GM18526 (cell line): Measurements from ENCODE around the gene AMMECR1.

Source experiments
- POLR2A ChIP-seq: IDR thresholded peaks from 3 replicates; pipeline ENCODE4 v1.6.1; 2011; ENCODE audit not compliant: insufficient read length; ENCODE audit errors: extremely low read depth

The AMMECR1 gene

DNA sequence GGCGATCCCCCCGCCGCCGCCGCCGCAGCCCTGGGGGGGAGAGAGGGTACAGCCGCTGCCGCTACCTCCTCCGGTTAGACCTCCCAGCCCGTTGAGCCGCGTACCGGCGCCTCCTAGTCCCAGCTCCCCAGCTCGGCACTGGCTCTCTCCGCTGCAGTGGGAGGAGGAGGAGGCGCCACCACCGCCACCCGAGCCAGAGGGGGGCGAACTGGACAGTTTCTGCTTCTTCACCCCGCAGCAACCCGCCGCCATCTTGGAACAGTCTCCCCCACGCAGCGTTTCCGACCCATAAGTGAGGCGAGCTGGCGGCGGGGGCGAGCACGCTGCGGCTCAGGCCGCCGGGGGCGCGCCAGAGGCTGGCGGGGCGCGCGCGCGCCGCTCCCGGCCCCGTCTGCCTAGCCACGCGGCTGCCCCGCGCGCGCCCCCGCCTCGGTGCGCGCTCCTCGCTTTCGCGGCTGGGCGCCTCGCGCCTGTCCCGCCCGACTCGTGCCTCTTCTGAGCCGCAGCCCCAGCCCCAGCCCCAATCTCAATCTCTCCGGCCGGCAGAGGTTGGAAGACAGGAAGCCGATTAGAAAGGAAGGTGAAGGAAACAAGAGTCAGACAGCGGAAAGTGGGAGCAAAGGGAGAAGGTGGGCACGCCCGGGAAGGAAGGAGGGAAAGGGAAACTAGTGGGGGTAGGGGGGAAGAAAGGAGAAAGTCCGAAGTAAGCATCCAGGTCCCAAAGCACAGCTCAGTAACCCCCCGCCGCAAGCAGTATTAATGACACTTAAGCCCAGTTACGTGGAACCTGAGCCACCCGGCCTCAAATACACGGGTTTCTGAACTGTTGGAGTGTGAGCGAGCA lies at the start of gene AMMECR1:
Gene AMMECR1, minus strand, starts transcription at position 266 of the 844 bp plus-strand sequence. Its CDS starts 14 bp downstream, at position 252.
- TF ChIP-seq POLR2A, result peak; percentile 81

GRCh38 chrX:110363244-110363643 lies 45.4 kb upstream of the AMMECR1 start:
- TF ChIP-seq POLR2A, result no peak

GRCh38 chrX:110359273-110359672 lies 41.4 kb upstream of the AMMECR1 start:
- no peak for TF ChIP-seq POLR2A

GRCh38 chrX:110358548-110358947 lies 40.7 kb upstream of the AMMECR1 start, which contains the start of gene RTL9:
RTL9 (plus strand) TSS chrX:110358848; CDS start chrX:110450618, 91,770 bp downstream.
- TF ChIP-seq POLR2A, result no peak

GRCh38 chrX:110346681-110347080 lies 28.8 kb upstream of the AMMECR1 start:
- no peak for TF ChIP-seq POLR2A

DNA sequence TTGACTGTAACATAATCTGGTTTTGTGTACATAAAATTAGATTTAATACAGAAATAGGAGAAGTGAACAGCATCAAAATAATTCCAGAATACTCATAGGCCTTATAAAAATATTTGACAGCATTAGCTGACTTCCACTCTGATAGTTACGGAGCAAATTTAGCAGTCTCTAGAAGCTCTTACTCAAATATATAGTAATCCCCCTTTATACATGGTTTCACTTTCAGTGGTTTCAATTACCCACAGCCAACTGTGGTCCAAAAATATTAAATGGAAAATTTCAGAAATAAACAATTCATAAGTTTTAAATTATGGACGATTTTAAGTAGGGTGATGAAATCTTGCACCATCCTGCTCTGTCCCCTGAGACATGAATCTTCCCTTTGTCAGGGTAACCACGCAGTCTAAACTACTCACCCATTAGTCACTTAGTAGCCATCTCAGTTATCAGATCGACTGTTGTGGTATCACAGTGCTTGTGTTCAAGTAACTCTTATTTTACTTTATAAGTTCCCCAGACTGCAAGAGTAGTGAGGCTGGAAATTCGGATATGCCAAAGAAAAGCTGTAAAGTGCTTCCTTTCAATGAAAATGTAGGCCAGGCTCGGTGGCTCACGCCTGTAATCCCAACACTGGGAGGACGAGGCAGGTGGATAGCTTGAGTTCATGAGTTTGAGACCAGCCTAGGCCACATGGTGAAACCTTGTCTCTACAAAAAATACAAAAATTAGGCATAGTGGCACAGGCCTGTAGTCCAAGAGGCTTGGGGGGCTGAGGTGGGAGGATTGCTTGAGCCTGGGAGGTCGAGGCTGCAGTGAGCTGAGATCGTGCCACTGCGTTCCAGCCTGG lies 23.5 kb upstream of the AMMECR1 start:
- no peak for TF ChIP-seq POLR2A

DNA sequence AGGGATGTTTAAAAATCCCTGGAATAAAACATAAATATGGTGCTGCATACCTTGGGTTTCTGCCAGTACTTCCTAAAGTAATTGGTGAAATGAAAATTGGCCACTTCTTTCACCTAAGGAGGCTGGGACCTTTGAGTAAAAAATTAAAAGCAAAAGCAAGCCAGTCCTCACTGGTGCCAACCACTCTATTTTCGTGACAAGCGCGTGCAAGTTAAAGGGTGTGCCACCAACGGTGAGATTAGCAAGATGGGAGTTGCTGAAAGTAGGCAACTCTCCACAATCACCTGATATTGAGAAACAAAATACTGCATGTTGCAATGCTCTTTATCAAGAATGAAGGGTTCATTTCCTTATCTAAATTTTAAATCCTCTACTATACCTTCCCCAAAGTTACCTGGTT lies 21.1 kb upstream of the AMMECR1 start:
- no peak for TF ChIP-seq POLR2A

DNA sequence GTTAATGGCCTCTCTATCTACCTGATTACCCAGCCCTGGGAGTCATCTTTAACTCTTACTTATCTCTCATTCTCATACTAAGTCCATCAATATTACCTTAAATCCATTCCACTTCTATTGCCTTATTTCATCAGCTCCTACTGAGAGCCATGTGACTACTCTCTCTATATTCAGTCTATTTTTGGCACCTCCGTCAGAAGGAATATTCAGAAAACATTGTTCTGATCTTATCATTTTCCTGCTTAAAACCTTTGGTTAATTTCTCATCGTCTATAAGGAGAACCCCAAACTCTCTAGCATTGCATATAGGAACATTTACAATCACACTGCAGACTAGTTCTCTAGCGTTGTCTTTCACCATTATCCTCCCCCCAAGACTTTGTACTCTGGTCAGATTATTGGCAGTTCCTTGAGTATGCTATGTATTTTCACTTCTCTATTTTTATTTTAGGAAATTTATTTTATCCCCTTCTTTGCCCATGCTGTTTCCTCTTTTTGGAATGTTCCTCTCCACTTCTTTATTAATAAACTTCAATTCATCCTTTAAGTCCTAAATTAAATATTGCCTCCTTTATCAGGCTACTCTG lies 13.7 kb upstream of the AMMECR1 start:
- TF ChIP-seq POLR2A, result no peak

GRCh38 chrX:110327336-110327735 lies 9.5 kb upstream of the AMMECR1 start:
- no peak for TF ChIP-seq POLR2A

DNA sequence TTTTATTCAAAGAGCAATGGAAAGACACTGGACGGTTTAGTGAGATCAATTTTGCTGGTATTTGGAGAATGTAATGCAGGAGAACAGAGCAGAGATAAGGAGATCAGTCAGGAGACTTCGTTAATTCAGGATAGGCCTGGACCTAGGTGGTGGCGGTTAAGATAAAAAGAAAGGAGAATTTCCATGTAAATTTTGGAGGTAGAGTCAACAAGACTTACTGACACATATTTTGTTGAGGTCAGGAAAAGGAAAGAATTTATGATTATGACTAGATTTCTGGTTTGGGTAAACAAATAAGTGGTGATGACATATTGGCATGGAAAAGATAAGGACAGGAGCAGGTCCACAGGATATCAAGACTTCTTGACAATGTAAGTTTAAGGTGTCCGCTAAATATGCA lies 8.8 kb upstream of the AMMECR1 start:
- TF ChIP-seq POLR2A, result no peak

- TF ChIP-seq POLR2A, result no peak
Measured at GRCh38 chrX:110322603-110323002, 4.7 kb upstream of the AMMECR1 start.

DNA sequence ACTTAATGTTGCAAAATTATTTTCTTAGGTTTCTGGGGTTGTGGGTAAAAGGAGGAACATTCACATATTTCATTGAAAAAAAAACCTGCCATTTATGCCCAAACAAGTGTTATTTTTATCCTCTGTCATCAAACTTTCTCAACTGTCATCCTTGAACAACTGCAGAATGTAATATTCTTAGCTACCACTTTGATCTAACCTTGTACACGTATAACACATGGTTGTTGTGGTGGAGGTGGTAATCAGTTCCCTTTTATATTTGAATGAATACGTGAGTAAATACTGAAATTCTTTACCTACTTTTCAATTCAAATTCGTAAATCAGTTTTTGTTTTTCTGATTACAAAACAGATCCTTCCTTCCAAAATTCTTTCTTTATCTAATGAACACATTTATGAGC lies 3.8 kb upstream of the AMMECR1 start:
- TF ChIP-seq POLR2A, result no peak

DNA sequence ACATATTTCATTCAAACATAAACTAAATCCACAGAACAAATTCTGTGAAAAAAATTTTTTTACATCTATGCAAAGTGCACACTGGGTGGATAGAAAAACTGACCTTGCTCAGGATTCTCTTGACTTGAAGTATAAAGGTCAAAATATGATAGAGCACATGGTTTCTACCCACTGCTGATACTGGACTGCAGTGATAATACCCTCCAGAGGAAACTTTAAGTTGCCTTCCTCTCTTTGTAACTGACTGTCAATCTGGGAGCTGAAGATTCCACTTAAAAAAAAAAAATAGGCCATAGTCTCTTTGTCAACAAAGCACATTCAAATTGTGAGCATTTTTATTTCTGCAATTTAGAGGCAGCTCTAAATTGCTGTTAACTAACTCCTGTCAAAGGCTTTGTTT lies 3.2 kb upstream of the AMMECR1 start:
- TF ChIP-seq POLR2A, result no peak

DNA sequence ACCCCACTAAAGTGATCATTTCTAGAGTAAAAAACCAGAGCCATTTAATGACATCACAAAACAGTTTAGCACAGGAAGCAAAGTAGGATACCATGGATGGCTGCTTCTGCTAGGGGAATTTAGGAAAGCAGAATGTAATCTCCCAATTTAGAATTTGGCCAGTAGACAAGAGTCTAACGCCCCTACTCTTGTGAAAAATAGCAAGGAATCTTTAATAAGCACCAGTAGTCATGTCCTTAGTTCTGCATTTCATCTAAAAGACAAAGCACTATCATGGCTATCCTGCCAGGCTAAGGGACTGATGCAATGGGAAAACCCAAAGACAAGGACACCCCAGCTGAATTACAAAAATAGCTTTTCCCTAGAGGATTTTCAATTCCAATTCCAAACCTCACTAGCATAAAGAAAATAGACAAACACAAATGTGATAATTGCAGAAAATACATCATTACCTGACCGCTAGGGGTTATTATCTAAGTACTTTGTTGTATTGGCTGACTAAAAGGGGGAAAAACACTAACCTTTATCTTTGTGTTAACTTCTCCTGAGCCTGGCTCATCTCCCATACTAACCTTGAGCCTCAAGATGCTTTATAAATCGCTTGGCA lies 2.6 kb upstream of the AMMECR1 start:
- no peak for TF ChIP-seq POLR2A

GRCh38 chrX:110318664-110318968 lies 731 bp upstream of the AMMECR1 start:
- no peak for TF ChIP-seq POLR2A
